Activated naive CD8-positive, alpha-beta T cell (primary cell): ENCODE data around the gene ASPDH.

Experiments
- H3K27ac Mint-ChIP-seq: one replicate; pipeline ENCODE4 v1.8.0; 2021; ENCODE audit warnings: mixed read lengths
- H3K27me3 Mint-ChIP-seq: one replicate; pipeline ENCODE4 v1.8.0; 2021; ENCODE audit warnings: mixed read lengths
- H3K36me3 Mint-ChIP-seq: one replicate; pipeline ENCODE4 v1.8.0; 2021; ENCODE audit warnings: mixed read lengths
- H3K4me1 Mint-ChIP-seq: one replicate; pipeline ENCODE4 v1.8.0; 2021; ENCODE audit warnings: low read depth, mixed read lengths
- H3K4me3 Mint-ChIP-seq: one replicate; pipeline ENCODE4 v1.8.0; 2021; ENCODE audit warnings: mild to moderate bottlenecking, mixed read lengths
- H3K9me3 Mint-ChIP-seq: one replicate; pipeline ENCODE4 v1.8.0; 2021; ENCODE audit warnings: low read depth, mixed read lengths

The ASPDH gene

DNA sequence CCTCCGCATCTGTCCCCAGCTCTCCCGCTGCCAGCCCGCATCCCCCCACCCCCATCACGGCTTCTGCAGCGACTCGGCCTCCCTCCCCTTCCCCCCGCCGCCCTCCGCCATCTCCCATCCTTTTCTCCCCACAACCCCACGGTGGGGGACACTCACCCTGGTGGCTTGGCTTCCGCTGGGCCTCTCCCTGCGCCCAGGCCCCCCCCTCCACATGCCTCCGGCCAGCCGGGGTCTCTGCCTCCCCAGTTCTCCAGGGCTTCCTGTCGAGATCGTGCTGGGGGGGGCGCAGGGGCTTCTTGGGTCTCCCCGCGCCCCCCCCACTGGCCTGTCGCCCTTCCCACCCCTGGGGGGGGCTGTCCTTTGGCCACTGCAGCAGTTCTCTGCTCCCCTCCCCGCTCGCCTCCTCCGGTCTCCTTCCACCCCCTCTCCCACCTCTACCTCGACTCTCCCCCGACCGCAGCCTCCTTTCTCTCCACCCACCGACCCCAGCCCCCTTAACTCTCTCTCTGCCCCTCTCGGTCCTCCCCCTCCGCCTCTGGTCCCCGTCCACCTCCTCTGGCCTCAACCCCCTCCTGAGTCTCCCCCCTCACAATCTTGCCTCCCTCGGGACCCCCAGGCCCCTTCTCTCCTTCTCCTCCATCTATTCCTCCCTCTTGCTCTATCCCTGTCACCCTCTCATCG is 37.5 kb upstream of the ASPDH start:
- H3K36me3 Mint-ChIP-seq, result no peaks in the 10 kb centered on the region
- peaks cover 34% of the 10 kb centered on the region for H3K27me3 Mint-ChIP-seq
- H3K27ac Mint-ChIP-seq, result no peak overlapping the region

DNA sequence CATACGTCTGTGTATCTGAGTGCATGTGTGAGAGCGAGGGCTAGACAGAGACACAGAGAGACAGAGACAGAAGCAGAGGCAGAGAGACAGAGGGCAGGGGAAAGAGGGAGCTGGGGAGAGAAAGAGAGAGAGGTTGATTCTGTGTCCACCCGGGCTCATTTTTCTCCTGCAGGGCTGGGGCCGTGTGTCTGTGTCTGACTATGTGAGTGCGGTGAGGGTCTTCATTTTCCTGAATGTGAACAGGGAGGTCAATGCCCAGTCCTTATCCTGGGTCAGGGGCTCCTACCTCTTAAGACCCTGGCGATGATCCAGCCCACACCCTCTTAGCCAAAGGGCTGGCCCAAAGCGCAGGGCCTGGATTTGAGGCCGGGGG is 36.9 kb upstream of the ASPDH start:
- peaks cover 10% of the 10 kb centered on the region for H3K4me1 Mint-ChIP-seq
- H3K4me3 Mint-ChIP-seq, result no peak overlapping the region
- H3K9me3 Mint-ChIP-seq, result no peaks in the 10 kb centered on the region
- peaks cover 32% of the 10 kb centered on the region for H3K27me3 Mint-ChIP-seq
- no peaks in the 10 kb centered on the region for H3K36me3 Mint-ChIP-seq
- H3K27ac Mint-ChIP-seq, result no peak overlapping the region

More for the DNA sequence above, 37.5 kb upstream of the ASPDH start:
- Mint-ChIP-seq H3K4me1 (peaks cover 10% of the 10 kb centered on the region), H3K4me3 (peak overlapping the region; percentile 20), H3K9me3 (no peaks in the 10 kb centered on the region)

DNA sequence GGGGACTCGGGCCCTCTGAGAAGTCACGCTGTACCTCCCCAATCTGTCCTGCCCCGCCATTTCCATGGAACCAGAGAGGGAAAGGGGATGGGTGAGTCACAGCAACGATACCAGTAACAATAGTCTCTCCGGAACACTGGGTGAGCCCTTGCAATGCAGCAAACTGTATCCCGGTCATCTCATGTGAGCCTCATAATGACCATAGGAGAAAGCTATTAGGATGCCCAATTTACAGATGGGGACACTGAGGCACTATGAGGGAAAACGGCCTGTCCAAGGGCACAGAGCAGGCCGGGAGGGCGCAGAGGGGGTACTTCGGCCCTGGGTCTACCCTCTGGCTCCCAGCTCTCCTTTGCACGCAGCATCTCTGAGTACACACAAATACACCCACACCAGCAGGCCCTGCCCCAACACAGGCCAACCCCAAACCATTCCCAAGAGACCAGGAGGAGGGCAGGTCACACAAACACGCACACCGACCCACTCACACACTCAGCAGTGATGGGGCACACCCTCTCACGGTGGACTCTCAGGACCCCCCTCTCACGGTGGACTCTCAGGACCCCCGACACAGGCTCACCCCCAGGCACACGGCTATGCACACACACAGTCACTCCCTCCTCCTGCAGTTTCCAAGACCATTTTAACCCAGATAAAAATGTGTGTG is 36.3 kb upstream of the ASPDH start:
- H3K4me1 Mint-ChIP-seq, result peaks cover 8% of the 10 kb centered on the region
- no peak overlapping the region for H3K27ac Mint-ChIP-seq
- H3K36me3 Mint-ChIP-seq, result no peaks in the 10 kb centered on the region
- H3K4me3 Mint-ChIP-seq, result no peak overlapping the region
- no peaks in the 10 kb centered on the region for H3K9me3 Mint-ChIP-seq
- H3K27me3 Mint-ChIP-seq, result peaks cover 28% of the 10 kb centered on the region

DNA sequence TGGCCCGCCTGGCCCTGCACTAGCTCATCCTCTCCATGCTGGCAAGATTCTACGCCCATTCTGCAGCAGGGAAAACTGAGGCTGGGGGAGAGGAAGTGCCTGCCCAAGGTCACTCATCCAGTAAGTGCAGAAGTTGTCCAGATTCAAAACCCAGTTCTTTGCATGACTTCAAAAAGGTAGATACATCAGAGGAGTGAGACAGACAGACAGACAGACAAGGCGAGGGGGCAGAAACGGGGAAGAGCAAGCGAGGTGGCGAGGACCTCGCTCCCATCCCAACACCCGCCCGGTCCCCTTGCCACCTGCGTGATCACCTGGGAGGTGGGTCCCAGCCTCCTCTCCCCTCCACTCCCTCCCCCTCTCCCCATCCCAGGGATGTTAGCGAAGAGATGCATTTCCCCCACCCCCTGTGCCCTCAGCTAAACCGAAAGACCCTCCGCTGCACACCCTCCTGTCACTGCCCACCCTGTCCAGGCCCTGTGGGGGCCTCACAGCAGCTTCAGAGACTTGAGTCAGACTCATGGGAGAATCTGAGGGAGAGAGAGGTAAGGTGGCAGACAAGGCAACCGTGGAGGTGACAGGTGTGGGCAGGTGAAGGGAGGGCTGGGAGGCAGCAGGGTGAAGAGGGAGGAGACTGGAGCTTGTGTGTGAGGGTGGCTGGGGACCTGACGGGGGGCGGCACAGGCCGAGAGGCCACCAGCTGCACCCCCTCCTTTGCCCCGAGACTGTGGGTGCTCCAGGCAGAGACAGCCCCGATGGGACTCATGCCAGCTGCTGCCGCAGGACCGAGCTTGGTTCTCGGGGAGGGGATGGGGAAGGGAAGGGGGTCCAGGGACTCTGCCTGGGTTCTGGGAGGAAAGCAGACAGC is 35.6 kb upstream of the ASPDH start:
- no peak overlapping the region for H3K4me3 Mint-ChIP-seq
- H3K27me3 Mint-ChIP-seq, result peaks cover 25% of the 10 kb centered on the region
- H3K27ac Mint-ChIP-seq, result no peak overlapping the region
- peaks cover 8% of the 10 kb centered on the region for H3K4me1 Mint-ChIP-seq
- no peaks in the 10 kb centered on the region for H3K9me3 Mint-ChIP-seq
- no peaks in the 10 kb centered on the region for H3K36me3 Mint-ChIP-seq

DNA sequence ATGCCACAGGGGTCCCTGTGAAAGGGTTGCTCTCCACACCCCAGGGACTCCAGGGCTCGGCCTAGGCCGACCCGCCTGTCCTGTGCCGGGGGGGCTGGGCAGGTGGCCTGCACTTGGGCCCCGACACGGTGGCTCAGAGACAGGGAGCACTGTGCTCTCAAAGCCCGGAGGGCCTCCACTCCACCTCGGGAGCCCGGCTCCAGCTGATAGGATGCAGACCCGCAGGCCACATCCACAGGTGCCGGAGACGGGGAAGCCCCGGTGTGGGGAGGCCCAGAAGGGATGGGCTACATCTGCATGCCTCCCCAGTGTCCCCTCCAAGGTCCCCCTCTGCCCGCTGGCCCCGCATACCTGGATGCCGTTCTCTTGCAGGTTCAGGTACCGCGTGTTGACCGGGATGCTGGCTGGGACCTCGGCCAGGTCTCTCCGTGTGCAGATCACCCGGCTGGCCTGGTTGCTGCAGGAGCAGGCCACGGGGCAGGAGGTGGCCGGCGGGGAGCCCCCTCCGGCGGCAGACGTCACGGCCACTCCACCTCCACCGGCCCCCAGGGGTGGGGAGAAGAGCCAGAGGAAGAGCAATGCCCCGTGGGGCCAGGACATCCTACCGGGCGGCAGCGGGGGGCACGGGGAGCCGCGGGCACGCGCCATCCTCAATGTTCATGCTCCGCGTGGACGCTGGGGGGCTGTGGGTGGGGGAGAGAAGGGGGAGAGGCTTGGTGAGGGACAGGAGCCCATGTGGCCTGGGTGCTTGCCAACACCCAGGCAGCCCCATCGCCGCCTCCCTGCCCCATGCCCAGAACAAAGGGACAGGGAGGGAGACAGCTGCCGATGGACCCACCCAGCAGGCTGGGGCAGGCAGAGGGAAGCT is 34.7 kb upstream of the ASPDH start:
- H3K9me3 Mint-ChIP-seq, result no peaks in the 10 kb centered on the region
- H3K4me1 Mint-ChIP-seq, result peaks cover 8% of the 10 kb centered on the region
- no peaks in the 10 kb centered on the region for H3K36me3 Mint-ChIP-seq
- H3K4me3 Mint-ChIP-seq, result no peak overlapping the region
- no peak overlapping the region for H3K27ac Mint-ChIP-seq
- H3K27me3 Mint-ChIP-seq, result peaks cover 20% of the 10 kb centered on the region

DNA sequence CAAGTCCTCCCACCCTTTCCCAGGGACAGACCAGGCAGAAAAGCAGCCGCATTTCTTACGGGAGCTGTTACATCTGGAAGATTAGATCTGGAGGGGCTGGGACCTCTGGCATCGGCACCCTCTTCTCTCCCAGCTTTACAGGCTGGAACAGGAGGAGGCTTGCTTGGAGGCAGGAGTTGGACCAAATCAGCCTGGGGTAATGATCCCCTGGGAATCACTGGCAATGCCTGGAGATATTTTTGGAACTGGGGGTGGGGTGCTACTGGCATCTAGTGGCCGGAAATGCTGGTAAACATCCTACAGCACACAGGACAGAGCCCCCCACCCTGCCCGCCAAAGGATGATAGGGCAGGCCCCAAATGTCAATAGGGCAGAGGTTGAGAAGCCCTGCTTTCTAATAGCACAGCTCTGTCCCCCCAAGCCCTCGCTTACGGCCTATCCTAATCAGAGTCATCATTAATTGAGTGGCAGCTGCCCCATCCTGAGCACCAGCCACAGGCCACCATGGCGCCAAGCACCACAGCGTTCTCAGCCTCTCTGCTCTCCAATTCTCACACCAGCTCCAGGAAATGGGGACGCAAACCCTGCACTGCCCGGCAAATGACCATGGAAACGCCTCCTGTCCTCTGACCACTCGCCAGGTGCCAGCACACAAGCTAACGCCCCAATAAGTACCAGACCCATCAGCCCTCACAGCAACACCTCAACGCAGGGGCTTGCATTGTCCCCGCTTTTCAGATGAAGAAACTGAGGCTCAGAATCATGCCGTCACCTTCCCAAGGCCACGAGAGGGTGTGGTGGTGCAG is 33.9 kb upstream of the ASPDH start:
- H3K27ac Mint-ChIP-seq, result no peak overlapping the region
- H3K4me1 Mint-ChIP-seq, result peaks cover 7% of the 10 kb centered on the region
- H3K4me3 Mint-ChIP-seq, result no peak overlapping the region
- no peaks in the 10 kb centered on the region for H3K36me3 Mint-ChIP-seq
- H3K27me3 Mint-ChIP-seq, result peaks cover 12% of the 10 kb centered on the region
- H3K9me3 Mint-ChIP-seq, result no peaks in the 10 kb centered on the region

DNA sequence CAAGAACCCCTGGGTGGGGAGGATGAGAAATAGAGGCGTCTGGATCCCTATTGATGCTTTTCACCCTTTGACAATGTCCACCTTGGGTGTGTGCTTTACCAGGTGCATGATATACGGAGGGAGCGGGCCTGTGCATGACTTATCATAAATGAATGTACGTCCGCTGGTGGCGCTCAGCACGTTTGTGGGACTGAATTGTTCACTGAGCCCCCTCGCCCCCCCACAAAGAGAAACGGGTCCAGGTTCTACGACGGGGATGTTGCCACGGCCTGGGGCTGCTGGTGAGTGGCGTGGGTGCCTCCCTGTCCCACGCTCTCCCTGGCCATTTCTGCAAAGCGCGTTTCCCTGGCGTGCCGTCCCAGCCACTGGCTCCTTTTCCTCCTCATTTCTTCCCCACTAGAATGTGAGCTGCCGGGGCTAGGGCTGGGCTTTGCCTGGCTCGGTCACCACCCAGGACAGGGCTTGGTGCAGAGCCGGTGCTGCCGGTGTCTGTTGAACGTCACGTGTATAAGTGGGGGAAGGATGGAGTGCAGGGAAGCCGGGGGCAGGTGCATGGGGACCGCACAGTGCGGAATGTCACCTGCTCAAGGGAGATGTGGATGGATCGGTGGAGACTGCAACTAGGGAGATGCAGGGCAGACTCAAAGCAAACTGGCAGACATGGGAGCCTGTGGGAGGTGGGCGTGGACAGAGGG is 33.0 kb upstream of the ASPDH start:
- H3K27ac Mint-ChIP-seq, result no peak overlapping the region

DNA sequence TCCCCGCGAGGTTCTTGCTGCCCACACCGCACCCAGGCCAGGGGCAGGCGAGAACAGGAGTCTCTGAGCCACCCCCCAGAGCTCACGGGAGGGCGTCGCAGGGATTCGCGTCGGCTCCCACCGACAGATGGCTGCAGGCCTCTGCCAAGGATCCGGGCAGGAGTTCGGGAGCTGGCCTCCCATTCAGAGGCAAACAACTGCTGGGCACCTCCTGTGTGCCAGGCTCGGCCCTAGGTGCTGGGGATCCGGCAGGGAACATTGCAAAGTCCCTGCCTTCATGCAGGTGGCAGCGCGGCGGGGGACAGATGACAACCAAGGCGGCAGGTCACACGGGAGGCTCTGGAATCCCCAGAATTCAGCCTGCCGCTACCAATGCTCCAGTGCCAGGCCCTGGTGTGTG is 29.2 kb upstream of the ASPDH start:
- H3K9me3 Mint-ChIP-seq, result no peaks in the 10 kb centered on the region
- H3K4me3 Mint-ChIP-seq, result no peak overlapping the region
- no peaks in the 10 kb centered on the region for H3K36me3 Mint-ChIP-seq
- H3K27me3 Mint-ChIP-seq, result no peaks in the 10 kb centered on the region
- no peaks in the 10 kb centered on the region for H3K4me1 Mint-ChIP-seq
- no peak overlapping the region for H3K27ac Mint-ChIP-seq

More for the DNA sequence above, 33.0 kb upstream of the ASPDH start:
- Mint-ChIP-seq H3K4me3 (no peak overlapping the region), H3K27me3 (peaks cover 6% of the 10 kb centered on the region), H3K36me3 (no peaks in the 10 kb centered on the region), H3K9me3 (no peaks in the 10 kb centered on the region), H3K4me1 (peaks cover 2% of the 10 kb centered on the region)

DNA sequence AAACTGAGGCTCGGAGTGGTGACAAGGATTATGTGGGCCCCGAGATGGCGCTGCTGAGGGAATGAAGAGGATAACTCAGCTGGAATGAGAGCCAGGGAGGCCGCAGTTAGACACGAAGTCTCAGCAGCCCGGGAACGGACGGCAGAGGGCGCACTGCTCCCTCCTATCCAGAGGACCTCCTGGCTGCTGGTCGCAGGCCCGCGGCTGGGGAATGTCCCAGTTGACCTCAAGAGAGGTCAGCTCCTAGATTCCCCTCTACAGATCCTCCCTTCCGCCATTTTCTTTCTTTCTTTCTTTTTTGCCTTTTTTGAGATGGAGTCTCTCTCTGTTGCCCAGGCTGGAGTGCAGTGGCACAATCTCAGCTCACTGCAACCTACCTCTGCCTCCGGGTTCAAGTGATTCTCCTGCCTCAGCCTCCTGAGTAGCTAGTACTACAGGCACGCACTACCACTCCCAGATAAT is 24.1 kb upstream of the ASPDH start:
- H3K4me1 Mint-ChIP-seq, result no peaks in the 10 kb centered on the region

DNA sequence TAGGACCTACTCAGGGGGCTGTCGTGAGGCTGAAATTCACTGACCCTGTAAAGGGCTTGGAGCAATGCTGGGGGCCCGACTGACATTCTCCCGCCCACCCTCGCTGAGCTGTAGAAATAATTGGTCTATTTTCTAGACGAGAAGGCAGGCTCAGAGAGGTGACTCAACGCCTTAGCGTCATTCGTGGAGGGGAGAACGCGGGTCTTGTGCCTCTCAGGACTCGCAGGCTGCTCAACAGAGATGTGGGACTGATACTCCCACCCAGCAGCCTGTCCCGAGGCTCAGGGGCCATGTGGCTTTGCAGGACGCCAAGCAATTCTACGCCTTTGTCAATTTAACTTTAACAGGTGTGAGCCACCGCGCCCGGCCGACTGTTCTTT is 23.6 kb upstream of the ASPDH start:
- Mint-ChIP-seq H3K4me3 (no peak overlapping the region), H3K27me3 (peaks cover 8% of the 10 kb centered on the region), H3K9me3 (peaks cover 11% of the 10 kb centered on the region), H3K27ac (no peak overlapping the region), H3K36me3 (peaks cover 5% of the 10 kb centered on the region), H3K4me1 (no peaks in the 10 kb centered on the region)

More for the DNA sequence above, 24.1 kb upstream of the ASPDH start:
- Mint-ChIP-seq H3K36me3 (peaks cover under 1% of the 10 kb centered on the region), H3K4me3 (no peak overlapping the region), H3K27me3 (peaks cover 5% of the 10 kb centered on the region), H3K9me3 (peaks cover 8% of the 10 kb centered on the region), H3K27ac (no peak overlapping the region)

DNA sequence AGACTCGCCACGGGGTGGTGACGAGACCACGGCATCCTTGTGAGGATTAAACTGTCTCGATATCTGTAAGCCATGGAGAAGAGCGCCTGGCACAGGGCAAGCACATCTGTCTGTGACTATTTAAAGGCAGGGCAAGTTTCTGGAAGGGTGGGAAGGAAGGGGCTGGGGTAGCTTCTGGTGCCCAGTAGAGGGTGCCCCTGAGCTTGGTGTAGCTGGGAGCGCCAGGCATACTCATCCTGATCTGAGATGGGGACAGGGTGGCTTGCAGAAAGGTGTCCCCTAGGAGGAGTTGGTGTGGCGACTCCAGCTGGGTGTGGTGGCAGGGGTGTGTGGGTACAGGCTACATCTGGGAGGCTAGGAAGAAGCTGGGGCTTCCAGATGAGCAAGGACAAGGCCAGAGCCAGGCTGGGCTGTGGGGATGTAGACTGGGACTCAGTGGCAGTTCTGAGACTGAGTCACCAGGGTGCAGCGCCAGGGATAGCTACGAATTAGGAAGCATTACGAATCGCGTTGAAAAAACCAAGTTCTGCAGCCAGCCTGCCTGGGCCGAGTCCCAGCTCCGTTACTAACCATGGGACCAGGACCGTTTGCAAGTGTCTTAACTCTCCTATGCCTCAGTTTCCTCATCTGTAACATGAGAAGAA is 23.1 kb upstream of the ASPDH start:
- peaks cover 11% of the 10 kb centered on the region for H3K9me3 Mint-ChIP-seq
- no peaks in the 10 kb centered on the region for H3K4me1 Mint-ChIP-seq
- peaks cover 10% of the 10 kb centered on the region for H3K27me3 Mint-ChIP-seq
- peaks cover 5% of the 10 kb centered on the region for H3K36me3 Mint-ChIP-seq
- H3K27ac Mint-ChIP-seq, result no peak overlapping the region
- H3K4me3 Mint-ChIP-seq, result no peak overlapping the region

DNA sequence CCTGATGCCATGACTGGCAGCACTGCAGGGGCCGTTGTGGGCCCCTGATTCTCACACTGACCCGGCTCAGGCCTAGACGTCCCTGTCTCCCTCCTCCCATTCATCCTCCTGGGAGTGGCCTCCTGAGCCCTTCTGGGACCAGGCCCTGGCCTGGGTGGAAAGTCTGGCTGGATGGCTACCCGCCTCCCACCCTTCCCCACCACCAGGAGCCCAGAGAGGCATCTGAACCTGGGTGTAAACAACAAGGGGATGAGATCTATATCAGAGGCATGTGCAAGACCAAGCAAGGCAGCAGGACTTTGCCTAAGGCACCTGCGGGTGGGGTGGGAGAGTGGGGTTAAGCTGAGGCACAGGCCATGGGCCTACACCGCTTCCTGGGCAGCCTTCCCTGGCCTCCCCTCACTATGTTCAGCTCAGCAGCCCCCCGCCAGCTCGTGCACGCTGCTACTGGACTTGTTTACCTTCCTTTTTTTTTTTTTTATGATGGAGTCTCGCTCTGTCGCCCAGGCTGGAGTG is 22.0 kb upstream of the ASPDH start:
- H3K9me3 Mint-ChIP-seq, result peaks cover 11% of the 10 kb centered on the region
- no peak overlapping the region for H3K27ac Mint-ChIP-seq
- peaks cover 5% of the 10 kb centered on the region for H3K36me3 Mint-ChIP-seq
- H3K4me3 Mint-ChIP-seq, result no peak overlapping the region
- H3K27me3 Mint-ChIP-seq, result peaks cover 12% of the 10 kb centered on the region
- H3K4me1 Mint-ChIP-seq, result no peaks in the 10 kb centered on the region

DNA sequence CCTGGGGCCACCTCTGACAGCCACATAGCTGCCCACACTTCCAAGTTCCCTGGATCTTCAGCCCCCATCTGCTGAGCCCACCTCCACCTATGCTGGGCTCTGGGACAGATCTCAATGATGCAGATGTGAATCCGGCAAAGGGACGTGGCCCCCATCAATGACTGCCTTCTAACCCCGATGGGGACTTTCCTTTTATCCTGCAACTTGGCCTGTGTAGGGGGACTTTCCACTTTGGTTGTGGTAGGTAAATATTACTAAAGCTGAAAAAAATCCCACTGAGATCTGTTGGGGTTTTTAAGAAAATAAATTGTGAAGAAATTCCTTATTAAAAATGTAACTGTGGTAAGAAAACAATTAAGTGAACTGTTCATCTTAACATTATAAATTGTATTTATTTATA is 20.8 kb upstream of the ASPDH start:
- Mint-ChIP-seq H3K4me1 (no peaks in the 10 kb centered on the region), H3K4me3 (no peak overlapping the region), H3K27ac (no peak overlapping the region), H3K36me3 (peaks cover 5% of the 10 kb centered on the region), H3K9me3 (peaks cover 11% of the 10 kb centered on the region), H3K27me3 (peaks cover 12% of the 10 kb centered on the region)
